Measurements from ENCODE around the gene RNF207. TPM values are rescaled to one million over a fixed set of nuclear protein-coding genes. Genes with fewer than 3 reads are reported as not detected.

RNF207 gene
- total and polyA plus RNA-seq, 2 of the 8 experiments (the other 6 are each of a cell fraction or from before 2014, with no cell fraction given): 3.9 to 5.4 TPM

DNA sequence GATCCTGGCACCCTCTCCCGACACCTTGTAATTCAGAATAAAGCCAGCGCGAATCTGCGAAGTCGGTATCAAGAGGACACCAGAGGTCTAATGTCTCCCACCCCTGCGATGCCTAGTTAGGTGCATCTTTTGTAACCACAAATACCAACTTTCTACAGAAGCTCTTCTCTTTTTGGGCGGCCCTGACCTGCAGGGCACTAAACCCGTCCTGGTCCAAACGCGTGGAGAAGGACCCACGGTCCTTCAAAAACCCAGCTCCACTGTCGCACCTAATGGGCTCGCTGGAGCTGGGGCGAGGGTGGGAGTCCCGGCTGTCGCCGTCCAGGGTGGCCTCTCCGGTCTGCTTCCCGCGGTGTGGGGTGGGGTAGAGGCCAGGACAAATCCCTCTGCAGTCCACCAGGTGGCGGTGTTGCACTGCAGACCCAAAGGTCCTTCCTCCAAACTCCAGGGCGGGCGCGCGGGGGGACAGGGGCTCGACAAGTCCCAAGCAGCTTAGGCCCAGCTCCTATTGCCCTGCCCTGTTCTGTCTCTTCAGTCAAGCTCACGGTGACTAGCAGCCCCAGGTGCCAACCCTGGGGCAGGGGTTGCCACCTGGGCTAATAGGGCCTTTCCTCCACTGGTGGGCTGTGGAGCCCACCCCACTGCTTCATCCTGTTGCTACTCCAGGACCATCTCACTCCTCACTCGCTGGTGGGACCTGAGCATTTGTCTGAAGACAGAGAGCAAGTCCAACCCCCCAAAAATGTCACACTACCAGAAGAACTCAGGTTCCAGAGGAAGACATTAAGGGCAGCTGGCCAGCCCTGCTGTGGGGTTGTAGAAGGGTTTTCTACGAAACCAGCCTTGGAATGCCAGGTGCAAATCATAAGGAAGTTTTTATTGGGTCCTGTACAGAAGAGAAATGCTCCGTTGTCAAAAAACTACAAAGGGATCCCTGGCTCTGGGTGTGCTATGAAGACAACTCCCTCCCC, 40.9 kb downstream of the RNF207 start (continued):
- TF ChIP-seq, protein P1, sequence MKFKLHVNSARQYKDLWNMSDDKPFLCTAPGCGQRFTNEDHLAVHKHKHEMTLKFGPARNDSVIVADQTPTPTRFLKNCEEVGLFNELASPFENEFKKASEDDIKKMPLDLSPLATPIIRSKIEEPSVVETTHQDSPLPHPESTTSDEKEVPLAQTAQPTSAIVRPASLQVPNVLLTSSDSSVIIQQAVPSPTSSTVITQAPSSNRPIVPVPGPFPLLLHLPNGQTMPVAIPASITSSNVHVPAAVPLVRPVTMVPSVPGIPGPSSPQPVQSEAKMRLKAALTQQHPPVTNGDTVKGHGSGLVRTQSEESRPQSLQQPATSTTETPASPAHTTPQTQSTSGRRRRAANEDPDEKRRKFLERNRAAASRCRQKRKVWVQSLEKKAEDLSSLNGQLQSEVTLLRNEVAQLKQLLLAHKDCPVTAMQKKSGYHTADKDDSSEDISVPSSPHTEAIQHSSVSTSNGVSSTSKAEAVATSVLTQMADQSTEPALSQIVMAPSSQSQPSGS (IDR thresholded peaks at IDR 0.05; ENCODE audit: low read length): peak; percentile 13; the same call in 1 of the 2 replicates
- TF ChIP-seq BRCA1 (IDR thresholded peaks at IDR 0.05; ENCODE audit: low read depth, low read length) (no peak), TAF7 (optimal IDR thresholded peaks at IDR 0.05; ENCODE audit: borderline replicate concordance, low read depth, low read length) (peak; percentile 46), KDM1A (IDR thresholded peaks at IDR 0.05; ENCODE audit: borderline replicate concordance, low read length) (no peak), YY1 (IDR thresholded peaks at IDR 0.05; ENCODE audit: low read depth, low read length) (no peak), GABPA (IDR thresholded peaks at IDR 0.05; ENCODE audit: borderline replicate concordance, insufficient read depth, low read length) (peak; percentile 74; the same call in 1 of the 2 replicates), SAP30 (IDR thresholded peaks at IDR 0.05; ENCODE audit: insufficient read depth, insufficient replicate concordance, low read length) (no peak), RNF2 (IDR thresholded peaks at IDR 0.05; ENCODE audit: borderline replicate concordance, low read depth, low read length, missing control alignments, poor library complexity, severe bottlenecking) (no peak), SIN3A (conservative IDR thresholded peaks at IDR 0.05 in 1 of 2, IDR thresholded peaks at IDR 0.05 in 1 of 2; ENCODE audit: low read depth in 1 of 2, low read length in 2 of 2) (0 out of 4 replicates have a peak, but pooled peaks of 1 of the 2 experiments have one; percentile 16), POLR2AphosphoS5 (IDR thresholded peaks at IDR 0.05; ENCODE audit: low read depth, low read length) (peak; percentile 28), HDAC2 (IDR thresholded peaks at IDR 0.05; ENCODE audit: borderline replicate concordance in 1 of 2, low read depth in 2 of 2, low read length in 2 of 2) (no peak), ASH2L (IDR thresholded peaks at IDR 0.05; ENCODE audit: low read length) (no peak), RAD21 (IDR thresholded peaks at IDR 0.05 in 1 of 2, conservative IDR thresholded peaks at IDR 0.05 in 1 of 2; ENCODE audit: low read depth in 2 of 2, low read length in 2 of 2) (peak; percentile 93 to 94), NANOG (IDR thresholded peaks at IDR 0.05; ENCODE audit: insufficient read depth, low read depth, low read length, poor library complexity, severe bottlenecking) (peak; percentile 30), EP300 (IDR thresholded peaks at IDR 0.05; ENCODE audit: borderline replicate concordance in 1 of 2, low read depth in 2 of 2, low read length in 2 of 2) (no peak; a peak in 1 of 3 replicates), EZH2 (IDR thresholded peaks at IDR 0.05; ENCODE audit: low read depth, low read length, severe bottlenecking) (no peak), SIRT6 (IDR thresholded peaks at IDR 0.05; ENCODE audit: low read length) (no peak)
- TF ChIP-seq, protein P2, sequence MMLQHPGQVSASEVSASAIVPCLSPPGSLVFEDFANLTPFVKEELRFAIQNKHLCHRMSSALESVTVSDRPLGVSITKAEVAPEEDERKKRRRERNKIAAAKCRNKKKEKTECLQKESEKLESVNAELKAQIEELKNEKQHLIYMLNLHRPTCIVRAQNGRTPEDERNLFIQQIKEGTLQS (IDR thresholded peaks at IDR 0.05; ENCODE audit: insufficient read depth, low read depth, low read length): no peak
